Suprapubic skin (tissue), 3 donors: ENCODE data around the gene ACKR1.

ENCODE experiments used
- EP300 ChIP-seq: sonication (generic); formaldehyde crosslinking; IDR thresholded peaks from one replicate; pipeline ENCODE4 v1.6.1; 2017; ENCODE audit warnings: antibody characterized with exemption
- TF ChIP-seq, protein P1 (sequence below), 2 donors: fragments of 200-600 bp in 1 of 2; fragments of 450-650 bp in 1 of 2; sonication (generic) in 1 of 2; IDR thresholded peaks; one replicate each; pipeline ENCODE4 v1.5.1; 2016 to 2019; ENCODE audit warnings: antibody characterized with exemption in 2 of 2, mild to moderate bottlenecking in 1 of 2, moderate library complexity in 1 of 2

DNA sequence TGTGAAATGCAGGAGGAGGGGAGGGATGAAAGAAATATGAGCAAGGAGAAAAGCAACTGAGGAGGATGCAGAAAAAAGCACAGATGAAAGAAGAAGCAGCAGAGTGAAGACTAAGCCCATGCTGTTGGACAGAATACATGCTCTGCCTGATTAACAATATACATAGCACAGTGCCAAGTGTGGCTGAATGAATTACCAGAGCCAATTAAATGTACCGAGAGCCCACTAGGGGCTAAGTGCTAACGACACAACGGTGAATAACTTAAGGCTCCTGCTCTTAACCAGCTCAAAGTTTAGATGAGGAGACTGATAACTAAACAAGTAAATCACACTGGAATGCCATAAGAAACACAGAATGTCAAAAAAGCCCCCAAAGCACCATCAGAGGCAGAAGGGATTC is 17.6 kb upstream of the ACKR1 start:
- no peak for TF ChIP-seq EP300
- TF ChIP-seq, protein P1, sequence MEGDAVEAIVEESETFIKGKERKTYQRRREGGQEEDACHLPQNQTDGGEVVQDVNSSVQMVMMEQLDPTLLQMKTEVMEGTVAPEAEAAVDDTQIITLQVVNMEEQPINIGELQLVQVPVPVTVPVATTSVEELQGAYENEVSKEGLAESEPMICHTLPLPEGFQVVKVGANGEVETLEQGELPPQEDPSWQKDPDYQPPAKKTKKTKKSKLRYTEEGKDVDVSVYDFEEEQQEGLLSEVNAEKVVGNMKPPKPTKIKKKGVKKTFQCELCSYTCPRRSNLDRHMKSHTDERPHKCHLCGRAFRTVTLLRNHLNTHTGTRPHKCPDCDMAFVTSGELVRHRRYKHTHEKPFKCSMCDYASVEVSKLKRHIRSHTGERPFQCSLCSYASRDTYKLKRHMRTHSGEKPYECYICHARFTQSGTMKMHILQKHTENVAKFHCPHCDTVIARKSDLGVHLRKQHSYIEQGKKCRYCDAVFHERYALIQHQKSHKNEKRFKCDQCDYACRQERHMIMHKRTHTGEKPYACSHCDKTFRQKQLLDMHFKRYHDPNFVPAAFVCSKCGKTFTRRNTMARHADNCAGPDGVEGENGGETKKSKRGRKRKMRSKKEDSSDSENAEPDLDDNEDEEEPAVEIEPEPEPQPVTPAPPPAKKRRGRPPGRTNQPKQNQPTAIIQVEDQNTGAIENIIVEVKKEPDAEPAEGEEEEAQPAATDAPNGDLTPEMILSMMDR (IDR thresholded peaks at IDR 0.05), result no peak
